COLO668 (cell line): ENCODE data around the gene IKZF2.

ENCODE experiments used
- DNase-seq: peaks from one replicate; lab custom pipeline; 2025; ENCODE audit not compliant: unreplicated experiment; lab: John Stamatoyannopoulos, UW

Gene IKZF2

GRCh38 chr2:213151437-213152064 lies at the start of gene IKZF2:
IKZF2 (minus strand) TSS chr2:213151612; CDS start chr2:213148629, 2,983 bp downstream.
- DNase-seq, result peak; percentile 96

GRCh38 chr2:213199871-213200270 lies 48.5 kb upstream of the IKZF2 start:
- no peak for DNase-seq

- no peak for DNase-seq
Measured at GRCh38 chr2:213189001-213189899, 37.8 kb upstream of the IKZF2 start.

GRCh38 chr2:213188533-213188867 lies 37.1 kb upstream of the IKZF2 start:
- no peak for DNase-seq

GRCh38 chr2:213187833-213188532 lies 36.6 kb upstream of the IKZF2 start:
- no peak for DNase-seq

- no peak for DNase-seq
Measured at GRCh38 chr2:213187386-213187785, 36.0 kb upstream of the IKZF2 start.

GRCh38 chr2:213185147-213185822 lies 33.9 kb upstream of the IKZF2 start:
- DNase-seq, result no peak

- no peak for DNase-seq
Measured at GRCh38 chr2:213181712-213182111, 30.3 kb upstream of the IKZF2 start.

GRCh38 chr2:213177679-213178078 lies 26.3 kb upstream of the IKZF2 start:
- DNase-seq, result no peak

GRCh38 chr2:213175673-213176247 lies 24.3 kb upstream of the IKZF2 start:
- DNase-seq, result no peak

- DNase-seq, result no peak
Measured at GRCh38 chr2:213172641-213173040, 21.2 kb upstream of the IKZF2 start.

GRCh38 chr2:213171147-213171546 lies 19.7 kb upstream of the IKZF2 start:
- DNase-seq, result no peak

GRCh38 chr2:213167271-213167930 lies 16.0 kb upstream of the IKZF2 start:
- DNase-seq, result no peak

GRCh38 chr2:213166109-213166508 lies 14.7 kb upstream of the IKZF2 start:
- no peak for DNase-seq

GRCh38 chr2:213164263-213164662 lies 12.9 kb upstream of the IKZF2 start:
- DNase-seq, result no peak

GRCh38 chr2:213162516-213163118 lies 11.2 kb upstream of the IKZF2 start:
- DNase-seq, result no peak

GRCh38 chr2:213161759-213162515 lies 10.5 kb upstream of the IKZF2 start:
- no peak for DNase-seq

- no peak for DNase-seq
Measured at GRCh38 chr2:213159768-213160167, 8.4 kb upstream of the IKZF2 start.

GRCh38 chr2:213157242-213157641 lies 5.8 kb upstream of the IKZF2 start:
- no peak for DNase-seq
